IPS DF 6.9 (cell line): ENCODE results near the gene STARD3NL.

ENCODE experiments used
- DNase-seq: peaks from one replicate; pipeline ENCODE4 v3.0.0-alpha.2; 2013; ENCODE audit warnings: low read depth, low spot score
- H3K27ac ChIP-seq: one replicate; pipeline ENCODE4 v1.5.1; 2013; ENCODE audit warnings: low read length, control low read depth
- H3K27me3 ChIP-seq: 2 replicates; pipeline ENCODE4 v1.6.1; 2013; ENCODE audit warnings: mild to moderate bottlenecking, low read length; ENCODE audit not compliant: control insufficient read depth, insufficient read depth
- H3K36me3 ChIP-seq: 2 replicates; pipeline ENCODE4 v1.6.1; 2013; ENCODE audit warnings: low read length; ENCODE audit not compliant: control insufficient read depth, insufficient read depth
- H3K4me1 ChIP-seq: 2 replicates; pipeline ENCODE4 v1.6.1; 2013; ENCODE audit warnings: low read length; ENCODE audit not compliant: control insufficient read depth, insufficient read depth
- H3K4me3 ChIP-seq: 2 replicates; pipeline ENCODE4 v1.5.1; 2013; ENCODE audit warnings: mild to moderate bottlenecking, low read length
- H3K9me3 ChIP-seq: 2 replicates; pipeline ENCODE4 v1.6.1; 2013; ENCODE audit warnings: low read length, inconsistent platforms; ENCODE audit not compliant: control insufficient read depth, insufficient read depth
- WGBS: extraction: QIAGEN DNeasy Blood & Tissue Kit; methylation state at CpG from one replicate; pipeline ENCODE4 v1.1.7; 2013; ENCODE audit warnings: mixed read lengths, missing lambda C conversion rate; ENCODE audit not compliant: insufficient read length, insufficient coverage; 5-methylcytosine and 5-hydroxymethylcytosine counted together

STARD3NL gene

GRCh38 chr7:38178004-38178694 is at the start of gene STARD3NL:
STARD3NL (plus strand) TSS chr7:38178245; CDS start chr7:38207505, 29,260 bp downstream.
- WGBS = no CpG with 5 or more reads among the region's 51 CpGs
- no peak within 1 kb of the TSS for H3K27ac ChIP-seq
- DNase-seq = peak; percentile 100
- no peaks in the 10 kb centered on the region for H3K36me3 ChIP-seq
- no peaks in the 10 kb centered on the region for H3K9me3 ChIP-seq
- H3K4me1 ChIP-seq = no peaks in the 10 kb centered on the region; the same call in 1 of the 2 replicates
- no peaks in the 10 kb centered on the region for H3K27me3 ChIP-seq
- H3K4me3 ChIP-seq = peak within 1 kb of the TSS; percentile 67; the same call in 1 of the 2 replicates

- whole genome bisulfite sequencing = no CpG with 5 or more reads among the region's 3 CpGs
- Histone ChIP-seq H3K27ac (no peak overlapping the region), H3K36me3 (no peaks in the 10 kb centered on the region), H3K9me3 (no peaks in the 10 kb centered on the region), H3K27me3 (no peaks in the 10 kb centered on the region), H3K4me3 (no peak overlapping the region), H3K4me1 (no peaks in the 10 kb centered on the region)
- no peak for DNase-seq
Observed at GRCh38 chr7:38129162-38129561, 48.9 kb upstream of the STARD3NL start.

DNA sequence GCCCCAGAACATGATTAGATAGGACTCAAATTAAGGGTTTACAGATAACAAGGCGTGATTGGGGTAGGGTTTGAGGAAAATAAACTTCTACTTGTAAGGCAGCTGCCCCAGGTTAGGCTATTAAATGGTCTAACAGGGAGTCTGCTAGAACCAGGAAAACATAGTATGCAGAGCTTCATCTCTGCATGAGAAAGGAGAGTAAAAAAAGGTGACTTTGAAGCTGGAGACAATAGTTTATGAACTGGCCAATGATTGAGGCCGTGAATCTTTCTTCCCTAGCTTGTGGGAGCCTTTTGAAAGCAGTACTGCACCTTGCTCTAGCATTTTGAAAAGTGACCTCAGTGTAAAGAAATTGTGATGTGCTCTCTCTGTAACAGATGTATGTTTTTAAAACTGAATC is 48.5 kb upstream of the STARD3NL start:
- H3K27ac ChIP-seq = no peak overlapping the region
- no peaks in the 10 kb centered on the region for H3K27me3 ChIP-seq
- WGBS = no CpG with 5 or more reads among the region's 2 CpGs
- H3K9me3 ChIP-seq = no peaks in the 10 kb centered on the region
- no peak for DNase-seq
- H3K4me3 ChIP-seq = no peak overlapping the region
- H3K4me1 ChIP-seq = no peaks in the 10 kb centered on the region
- no peaks in the 10 kb centered on the region for H3K36me3 ChIP-seq

DNA sequence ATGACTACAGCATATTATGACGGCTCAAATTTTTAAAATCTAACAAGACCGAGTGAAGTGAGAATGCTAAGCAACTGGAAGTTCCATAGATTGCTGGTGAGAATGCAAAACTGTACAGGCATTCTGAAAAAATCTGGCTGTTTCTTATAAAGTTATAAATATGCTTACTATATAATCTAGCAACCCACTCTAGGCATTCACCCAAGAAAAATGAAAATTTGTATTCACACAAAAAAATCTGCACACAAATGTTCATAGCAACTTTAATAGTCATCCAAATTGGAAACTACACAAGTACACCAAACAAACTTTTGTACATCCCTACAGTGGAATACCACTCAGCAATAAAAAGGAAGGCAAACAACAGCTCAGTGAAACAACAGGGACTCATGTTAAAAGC is 39.9 kb upstream of the STARD3NL start:
- H3K27me3 ChIP-seq = no peaks in the 10 kb centered on the region
- no peaks in the 10 kb centered on the region for H3K9me3 ChIP-seq
- no peaks in the 10 kb centered on the region for H3K4me1 ChIP-seq
- DNase-seq = no peak
- no peaks in the 10 kb centered on the region for H3K36me3 ChIP-seq
- no CpG with 5 or more reads among the region's 2 CpGs for WGBS
- H3K27ac ChIP-seq = no peak overlapping the region
- H3K4me3 ChIP-seq = no peak overlapping the region

DNA sequence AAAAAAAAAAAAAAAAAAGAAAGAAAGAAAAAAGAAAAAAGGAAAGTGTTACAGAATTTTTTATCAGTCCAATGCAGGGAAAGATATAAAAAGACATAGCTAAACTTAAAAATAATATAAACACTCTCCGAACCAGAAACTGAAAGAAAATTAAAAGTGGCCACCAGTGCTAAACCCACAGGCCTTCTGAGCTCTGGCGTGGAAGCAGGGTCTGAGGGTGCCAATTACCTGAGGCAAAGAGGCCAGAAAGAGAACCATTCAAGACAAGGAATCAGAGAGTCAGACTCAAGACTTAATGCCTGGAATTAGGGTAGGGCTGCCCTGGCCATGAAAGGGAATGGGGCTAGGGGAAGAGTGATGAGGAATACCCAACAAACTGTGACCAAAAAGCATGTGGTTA is 36.9 kb upstream of the STARD3NL start:
- no peaks in the 10 kb centered on the region for H3K9me3 ChIP-seq
- H3K36me3 ChIP-seq = no peaks in the 10 kb centered on the region
- H3K27me3 ChIP-seq = no peaks in the 10 kb centered on the region
- DNase-seq = no peak
- no peaks in the 10 kb centered on the region for H3K4me1 ChIP-seq
- no peak overlapping the region for H3K27ac ChIP-seq
- no peak overlapping the region for H3K4me3 ChIP-seq
- no CpG with 5 or more reads among the region's 2 CpGs for WGBS

DNA sequence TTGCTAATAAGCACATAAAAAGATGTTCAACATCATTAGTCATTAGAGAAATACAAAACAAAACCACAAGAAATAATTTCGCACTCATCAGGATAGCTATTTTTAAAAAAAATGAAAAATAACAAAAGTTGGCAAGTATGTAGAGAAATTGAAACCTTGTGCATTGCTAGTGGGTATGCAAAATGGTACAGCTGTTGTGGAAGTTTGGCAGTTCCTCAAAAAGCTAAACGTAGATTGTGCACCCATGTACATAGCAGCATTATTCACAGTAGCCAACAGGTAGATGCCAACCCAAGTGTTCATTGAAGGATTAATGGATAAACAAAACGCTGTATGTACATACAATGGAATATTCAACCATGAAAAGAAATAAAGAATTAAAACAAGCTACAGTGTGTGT is 35.3 kb upstream of the STARD3NL start:
- Histone ChIP-seq H3K4me1 (no peaks in the 10 kb centered on the region), H3K9me3 (no peaks in the 10 kb centered on the region), H3K27ac (no peak overlapping the region), H3K4me3 (no peak overlapping the region), H3K36me3 (no peaks in the 10 kb centered on the region), H3K27me3 (no peaks in the 10 kb centered on the region)
- no peak for DNase-seq
- no CpG with 5 or more reads among the region's 3 CpGs for WGBS

GRCh38 chr7:38147005-38147404 is 31.0 kb upstream of the STARD3NL start:
- Histone ChIP-seq H3K4me1 (no peaks in the 10 kb centered on the region), H3K9me3 (no peaks in the 10 kb centered on the region), H3K4me3 (no peak overlapping the region), H3K36me3 (no peaks in the 10 kb centered on the region), H3K27me3 (no peaks in the 10 kb centered on the region), H3K27ac (no peak overlapping the region)
- no peak for DNase-seq
- no CpG with 5 or more reads among the region's 2 CpGs for WGBS

GRCh38 chr7:38151556-38151955 is 26.5 kb upstream of the STARD3NL start:
- no peak overlapping the region for H3K4me3 ChIP-seq
- H3K9me3 ChIP-seq = no peaks in the 10 kb centered on the region
- no peaks in the 10 kb centered on the region for H3K27me3 ChIP-seq
- DNase-seq = no peak
- H3K36me3 ChIP-seq = no peaks in the 10 kb centered on the region
- no peaks in the 10 kb centered on the region for H3K4me1 ChIP-seq
- H3K27ac ChIP-seq = no peak overlapping the region
- WGBS = no CpG with 5 or more reads among the region's 2 CpGs

GRCh38 chr7:38153515-38153914 is 24.5 kb upstream of the STARD3NL start:
- Histone ChIP-seq H3K9me3 (no peaks in the 10 kb centered on the region), H3K4me1 (no peaks in the 10 kb centered on the region), H3K36me3 (no peaks in the 10 kb centered on the region), H3K27ac (no peak overlapping the region), H3K4me3 (no peak overlapping the region), H3K27me3 (no peaks in the 10 kb centered on the region)
- DNase-seq = no peak
- WGBS = no CpG with 5 or more reads among the region's 1 CpG

- no peak overlapping the region for H3K4me3 ChIP-seq
- no peaks in the 10 kb centered on the region for H3K9me3 ChIP-seq
- H3K36me3 ChIP-seq = no peaks in the 10 kb centered on the region
- no peak overlapping the region for H3K27ac ChIP-seq
- WGBS = no CpG with 5 or more reads among the region's 2 CpGs
- no peaks in the 10 kb centered on the region for H3K27me3 ChIP-seq
- no peaks in the 10 kb centered on the region for H3K4me1 ChIP-seq
- DNase-seq = no peak
Observed at GRCh38 chr7:38154278-38154677, 23.8 kb upstream of the STARD3NL start.

DNA sequence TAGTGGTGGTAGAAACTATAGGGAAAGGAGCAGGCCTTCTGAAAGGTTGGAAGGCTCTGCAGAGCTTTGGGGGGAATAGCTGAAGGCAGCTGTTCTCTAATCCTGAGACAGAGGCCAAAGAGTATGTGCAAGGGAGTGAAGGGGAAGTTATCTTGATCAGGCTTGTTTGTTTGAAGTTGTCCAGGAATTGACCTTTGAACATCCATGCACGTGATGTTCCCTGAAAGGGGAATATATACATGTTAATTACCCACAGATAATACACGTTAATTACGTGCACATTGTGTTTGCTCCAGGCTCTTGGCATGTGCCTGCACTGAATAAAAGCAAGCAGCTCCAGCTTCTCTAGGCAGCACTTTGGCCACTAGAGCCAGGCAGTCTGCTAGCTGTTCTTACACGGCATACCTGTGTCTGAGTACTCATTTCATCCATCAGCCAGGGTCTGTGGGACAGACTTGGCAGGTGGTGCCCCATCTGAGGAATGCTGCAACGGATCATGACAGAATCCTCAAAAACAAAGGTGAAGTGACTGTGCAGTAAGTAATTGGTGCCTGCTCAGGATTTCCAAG is 18.0 kb upstream of the STARD3NL start:
- WGBS = no CpG with 5 or more reads among the region's 5 CpGs
- DNase-seq = no peak
- no peak overlapping the region for H3K27ac ChIP-seq
- H3K36me3 ChIP-seq = no peaks in the 10 kb centered on the region
- no peak overlapping the region for H3K4me3 ChIP-seq
- no peaks in the 10 kb centered on the region for H3K27me3 ChIP-seq
- H3K9me3 ChIP-seq = no peaks in the 10 kb centered on the region
- H3K4me1 ChIP-seq = no peaks in the 10 kb centered on the region
